ENCODE results near the gene FAM193B. TPM values are rescaled to one million over a fixed set of nuclear protein-coding genes. Genes with fewer than 3 reads are reported as not detected.
A peak's percentile ranks its signal among the peaks of the same experiment; 100 is the strongest.

Gene FAM193B
- total and polyA plus RNA-seq, 9 of the 15 experiments (the other 6 are each of a cell fraction or from before 2014, with no cell fraction given): 4.4 to 76.4 (median 37.3) TPM

- TF ChIP-seq CEBPZ (IDR thresholded peaks at IDR 0.05; ENCODE audit: borderline replicate concordance, low read depth, low read length): no peak
- TF ChIP-seq ZBTB26 (CRISPR knock-in tag; IDR thresholded peaks at IDR 0.05): no peak
- no peak for TF ChIP-seq TRIM25 (IDR thresholded peaks at IDR 0.05; ENCODE audit: borderline replicate concordance)
- TF ChIP-seq GTF2E2 (tag; IDR thresholded peaks at IDR 0.05): peak; percentile 94
- peak; percentile 30; the same call in 1 of the 2 replicates for TF ChIP-seq NBN (IDR thresholded peaks at IDR 0.05; ENCODE audit: low read depth)
- TF ChIP-seq HBP1 (CRISPR knock-in tag; IDR thresholded peaks at IDR 0.05): no peak
- TF ChIP-seq UBTF (IDR thresholded peaks at IDR 0.05; ENCODE audit: borderline replicate concordance in 1 of 2, low read depth in 2 of 2, low read length in 2 of 2): peak in 1 of 2 experiments; percentile 76; a peak in 2 of 4 replicates
- no peak for TF ChIP-seq CC2D1A (IDR thresholded peaks at IDR 0.05)
- peak; percentile 66; the same call in 1 of the 2 replicates for TF ChIP-seq NR1H2 (CRISPR knock-in tag; IDR thresholded peaks at IDR 0.05)
- TF ChIP-seq CTCF (IDR thresholded peaks at IDR 0.05 in 2 of 3, conservative IDR thresholded peaks at IDR 0.05 in 1 of 3; ENCODE audit: insufficient read depth in 2 of 3, low read depth in 1 of 3, low read length in 3 of 3): peak; percentile 31 to 37 (median 35); a peak in 2 of 6 replicates
- peak; percentile 96 for TF ChIP-seq POLR2H (tag; IDR thresholded peaks at IDR 0.05; ENCODE audit: low read depth)
- TF ChIP-seq ZNF232 (CRISPR knock-in tag; IDR thresholded peaks at IDR 0.05): no peak
These were observed 56.9 kb downstream of the FAM193B start, which contains the start of gene PDLIM7 (continued) for GRCh38 chr5:177497292-177498012.

All from K562 (cell line).